Endothelial cell of umbilical vein (primary cell): ENCODE measurements around the gene SLC25A3. TPM values are rescaled to one million over a fixed set of nuclear protein-coding genes. Genes with fewer than 3 reads are reported as not detected.
A peak's percentile ranks its signal among the peaks of the same experiment; 100 is the strongest.
"Not testable (repeated sequence)": the region's sequence is repeated elsewhere in the genome, so short reads cannot be mapped to it uniquely, and the experiment has no call there.

Experiments
- BruUV-seq: library from RNA; stranded (reverse); fragments of 400-500 nt; replicated peaks from 2 replicates; lab custom pipeline; 2021; lab: Mats Ljungman, UMichigan
- CTCF ChIA-PET: fragments of 300-600, 350-600 bp; sonication (Branson Sonifier 250); formaldehyde crosslinking; loops from one replicate; lab custom pipeline; 2021; ENCODE audit warnings: antibody characterized with exemption, inconsistent platforms; lab: Charles Lee
- POLR2A ChIA-PET: fragments of 300-600, 350-600 bp; sonication (Branson Sonifier 250); formaldehyde crosslinking; loops from one replicate; lab custom pipeline; 2021; ENCODE audit warnings: antibody characterized with exemption, inconsistent platforms; lab: Charles Lee
- DNase-seq: peaks from one replicate; pipeline ENCODE4 v3.0.0-alpha.2; 2011; ENCODE audit warnings: low read depth, low spot score
- FAIRE-seq: peaks from 2 replicates; lab custom pipeline; 2011; peaks lifted over from hg19 to GRCh38; lab: Jason Lieb, UNC
- H2AFZ ChIP-seq: 2 replicates; pipeline ENCODE4 v1.6.0; 2012; ENCODE audit warnings: low read depth, low read length, control low read depth, inconsistent platforms
- H3K27ac ChIP-seq: 2 replicates; pipeline ENCODE4 v1.5.1; 2011; ENCODE audit warnings: low read depth, mild to moderate bottlenecking, control low read depth, low read length, moderate library complexity; ENCODE audit not compliant: insufficient read depth
- H3K27me3 ChIP-seq, 2 experiments: 2 replicates each; pipeline versions ENCODE4 v1.6.0 to v1.6.1; 2011; ENCODE audit warnings: low read length in 2 of 2, mixed read lengths in 1 of 2; ENCODE audit not compliant: control insufficient read depth in 2 of 2, insufficient read depth in 2 of 2
- H3K36me3 ChIP-seq, 2 experiments: 2 replicates in 1 of 2; 3 replicates in 1 of 2; pipeline ENCODE4 v1.5.1; 2011; ENCODE audit warnings: low read length in 2 of 2, mild to moderate bottlenecking in 1 of 2, moderate library complexity in 1 of 2; ENCODE audit not compliant: control insufficient read depth in 2 of 2, insufficient read depth in 2 of 2; ENCODE audit errors: extremely low read depth in 1 of 2
- H3K4me1 ChIP-seq: 3 replicates; pipeline ENCODE4 v1.5.1; 2011; ENCODE audit warnings: mild to moderate bottlenecking, low read length; ENCODE audit not compliant: control insufficient read depth, insufficient read depth; ENCODE audit errors: extremely low read depth
- H3K4me2 ChIP-seq: 2 replicates; pipeline ENCODE4 v1.6.1; 2011; ENCODE audit warnings: low read length, control low read depth, mixed read lengths; ENCODE audit not compliant: insufficient read depth
- H3K4me3 ChIP-seq, 3 experiments: fragments of 200-600 bp in 1 of 3; sonication (generic), shearing (Covaris generic) in 1 of 3; replicated peaks in 1 of 3; 2 replicates each; pipeline ENCODE4 v1.5.1; 2011 to 2016; ENCODE audit warnings: control low read depth in 3 of 3, low read length in 3 of 3, mild to moderate bottlenecking in 2 of 3, inconsistent platforms in 1 of 3, low read depth in 1 of 3, moderate library complexity in 1 of 3; ENCODE audit not compliant: insufficient read depth in 1 of 3
- H3K79me2 ChIP-seq: 2 replicates; pipeline ENCODE4 v1.6.0; 2012; ENCODE audit warnings: low read length, inconsistent platforms; ENCODE audit not compliant: control insufficient read depth, insufficient read depth
- H3K9ac ChIP-seq: replicated peaks from 2 replicates; pipeline ENCODE3; 2011; ENCODE audit warnings: low read length, control low read depth; ENCODE audit not compliant: insufficient read depth; ENCODE audit errors: extremely low read depth
- H3K9me1 ChIP-seq: replicated peaks from 3 replicates; pipeline ENCODE4 v1.6.0; 2011; ENCODE audit warnings: mild to moderate bottlenecking, low read length; ENCODE audit not compliant: control insufficient read depth, insufficient read depth; ENCODE audit errors: extremely low read depth
- H3K9me3 ChIP-seq: replicated peaks from 2 replicates; pipeline ENCODE4 v1.5.1; 2012; ENCODE audit warnings: low read length, inconsistent platforms; ENCODE audit not compliant: control insufficient read depth, insufficient read depth
- H4K20me1 ChIP-seq: replicated peaks from 2 replicates; pipeline ENCODE3; 2011; ENCODE audit warnings: mild to moderate bottlenecking, low read length; ENCODE audit not compliant: control insufficient read depth, insufficient read depth; ENCODE audit errors: extremely low read depth
- FOS ChIP-seq: IDR thresholded peaks from 2 replicates; pipeline ENCODE4 v1.6.1; 2011; ENCODE audit warnings: mild to moderate bottlenecking, low read length, moderate library complexity, borderline replicate concordance; ENCODE audit not compliant: insufficient read depth
- JUN ChIP-seq: IDR thresholded peaks from 2 replicates; pipeline ENCODE4 v1.6.1; 2011; ENCODE audit warnings: borderline replicate concordance, low read depth; ENCODE audit not compliant: insufficient read length, insufficient read depth
- POLR2A ChIP-seq: IDR thresholded peaks from 2 replicates; pipeline ENCODE4 v1.6.1; 2012; ENCODE audit warnings: low read depth, mild to moderate bottlenecking, control low read depth, low read length
- dilution Hi-C: fragments of 300-500 bp; cut with MboI; formaldehyde crosslinking; loops from one replicate; pipeline ENCODE4 v1.15.0; 2019; ENCODE audit warnings: low sequenced_read_pairs; ENCODE audit not compliant: extremely low pct_ligation_motif_present
- intact Hi-C: fragments of 100-400 bp; cut with micrococcal nuclease; formaldehyde crosslinking; loops from one replicate; pipeline ENCODE4 v1.10.0; 2022
- polyA plus RNA-seq, 4 experiments: library from polyadenylated mRNA; depleted of rRNA in 3 of 4; stranded (reverse) in 3 of 4; unstranded in 1 of 4; fragments of >200 nt; gene quantifications; 2 replicates each; pipeline versions ENCODE4 v1.2.1 to v1.2.3, GENCODE V29; 2011 to 2012; ENCODE audit warnings: missing spikeins in 1 of 4
- total RNA-seq: library from RNA; stranded (reverse); gene quantifications from 2 replicates; pipeline ENCODE4 v1.2.3, GENCODE V29; 2021
- TF ChIP-seq, protein P1 (sequence below): IDR thresholded peaks from 2 replicates; pipeline ENCODE4 v1.6.1; 2011; ENCODE audit not compliant: insufficient read depth, insufficient read length

The SLC25A3 gene
- total and polyA plus RNA-seq, 2 donors (not counting 3 experiments of a cell fraction or from before 2014, with no cell fraction given), result 797 to 1,103 TPM

DNA sequence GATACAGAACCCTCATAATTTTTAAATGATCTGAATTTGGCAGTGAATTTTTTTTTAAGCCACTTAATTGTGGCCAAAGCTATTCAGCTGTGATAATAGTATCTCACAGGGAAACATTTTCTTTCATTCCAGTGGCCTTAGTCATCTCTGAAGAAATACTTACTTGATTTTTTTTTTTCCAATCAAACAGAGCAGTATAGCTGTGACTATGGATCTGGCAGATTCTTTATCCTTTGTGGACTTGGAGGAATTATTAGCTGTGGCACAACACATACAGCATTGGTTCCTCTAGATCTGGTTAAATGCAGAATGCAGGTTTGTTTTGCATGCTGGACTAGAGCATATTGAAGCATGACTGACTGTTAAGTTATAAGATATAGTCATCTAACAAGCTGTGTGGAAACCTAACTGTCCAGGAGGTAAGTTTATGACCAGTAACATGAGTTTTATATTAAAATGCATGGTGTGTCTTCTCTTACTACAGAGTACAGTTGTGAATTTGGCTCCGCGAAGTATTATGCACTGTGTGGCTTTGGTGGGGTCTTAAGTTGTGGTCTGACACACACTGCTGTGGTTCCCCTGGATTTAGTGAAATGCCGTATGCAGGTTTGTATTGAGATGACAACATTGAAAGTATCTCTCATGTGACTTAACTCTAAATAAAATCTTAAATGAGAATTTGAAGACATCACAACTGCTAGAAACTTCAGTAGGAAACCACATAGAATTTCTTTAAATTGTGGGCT is 1.9 kb downstream of the SLC25A3 start:
- intact Hi-C loops, result loop anchor here (2.0 kb wide), 1 partner anchor 179 kb away; no protein-coding TSS in a partner anchor
- DNase-seq, result peak; percentile 72
- Histone ChIP-seq H3K79me2 (peaks cover 49% of the 10 kb centered on the region), H3K9me3 (no peaks in the 10 kb centered on the region), H3K27me3 (no peaks in the 10 kb centered on the region), H3K36me3 (peaks cover 17 to 29% of the 10 kb centered on the region in 2 experiments), H3K9ac (peak overlapping the region; percentile 93), H4K20me1 (peaks cover 12% of the 10 kb centered on the region), H3K9me1 (no peaks in the 10 kb centered on the region), H2AFZ (no peak overlapping the region), H3K4me1 (peaks cover 13% of the 10 kb centered on the region), H3K4me2 (peak overlapping the region; percentile 97), H3K27ac (peak overlapping the region; percentile 67), H3K4me3 (peak overlapping the region; percentile 89 to 98 (median 91))
- FAIRE-seq, result peak; percentile 67
- no TSS peak for BruUV-seq
- CTCF ChIA-PET, result interaction anchor here (0.6 to 3.2 kb wide), 16 partner anchors 10 to 171 kb away, joined by 3 to 25 read pairs (median 3); partner anchors contain the start of genes APAF1 and IKBIP
- TF ChIP-seq, protein P1, sequence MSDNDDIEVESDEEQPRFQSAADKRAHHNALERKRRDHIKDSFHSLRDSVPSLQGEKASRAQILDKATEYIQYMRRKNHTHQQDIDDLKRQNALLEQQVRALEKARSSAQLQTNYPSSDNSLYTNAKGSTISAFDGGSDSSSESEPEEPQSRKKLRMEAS, result no peak
- TF ChIP-seq POLR2A, result no peak
- TF ChIP-seq JUN, result peak; percentile 30
- TF ChIP-seq FOS, result peak; percentile 64
- POLR2A ChIA-PET, result interaction anchor here (0.6 to 2.7 kb wide), 5 partner anchors 29 to 75 kb away, joined by 3 to 14 read pairs (median 10); partner anchors contain the start of gene IKBIP
- dilution Hi-C loops, result no loop called here

DNA sequence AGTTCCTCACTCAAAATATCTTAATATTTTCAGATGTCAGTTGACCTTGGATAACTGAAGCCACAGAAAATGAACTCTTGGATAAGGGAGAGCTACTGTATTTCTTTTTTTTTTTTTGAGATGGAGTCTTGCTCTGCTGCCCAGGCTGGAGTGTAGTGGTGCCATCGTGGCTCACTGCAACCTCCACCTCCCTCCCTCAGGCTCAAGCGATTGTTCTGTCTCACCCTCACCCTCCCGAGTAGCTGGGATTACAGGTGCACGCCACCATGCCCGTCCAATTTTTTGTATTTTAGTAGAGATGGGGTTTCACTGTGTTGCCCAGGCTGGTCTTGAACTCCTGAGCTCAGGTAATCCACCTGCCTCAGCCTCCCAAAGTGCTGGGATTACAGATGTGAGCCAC is 3.8 kb downstream of the SLC25A3 start:
- DNase-seq, H3K4me2 ChIP-seq, H3K27ac ChIP-seq, BruUV-seq, H3K9me1 ChIP-seq, intact Hi-C loops, H2AFZ ChIP-seq, H3K27me3 ChIP-seq, FAIRE-seq, POLR2A ChIA-PET, H3K4me3 ChIP-seq, H3K9ac ChIP-seq, H3K9me3 ChIP-seq, dilution Hi-C loops: not testable (repeated sequence)
- peaks cover 13% of the 10 kb centered on the region for H3K4me1 ChIP-seq
- H3K79me2 ChIP-seq, result peaks cover 50% of the 10 kb centered on the region
- CTCF ChIA-PET, result interaction anchor here (0.8 to 3.2 kb wide), 3 partner anchors 8 to 55 kb away, joined by 3 to 25 read pairs (median 4); no protein-coding TSS in a partner anchor
- peaks cover 15% of the 10 kb centered on the region for H4K20me1 ChIP-seq
- H3K36me3 ChIP-seq, result peaks cover 23 to 44% of the 10 kb centered on the region in 2 experiments
